Spleen (tissue), 11 donors: ENCODE data around the gene SAMD15. TPM values are rescaled to one million over a fixed set of nuclear protein-coding genes. Genes with fewer than 3 reads are reported as not detected.

Experiments used
- DNase-seq: peaks from one replicate; pipeline ENCODE4 v3.0.0-alpha.2; 2020
- H3K27ac ChIP-seq, 8 donors: fragments of 200-600 bp; sonication (generic) in 7 of 8; 1 replicate in 4 of 8; 2 replicates in 4 of 8; pipeline versions ENCODE4 v1.5.0 to v1.8.0; 2016 to 2021; ENCODE audit warnings: inconsistent platforms in 4 of 8, mild to moderate bottlenecking in 4 of 8, moderate library complexity in 1 of 8
- H3K27me3 ChIP-seq, 7 donors: fragments of 200-600 bp; sonication (generic) in 6 of 7; replicated peaks in 1 of 7; 1 replicate in 4 of 7; 2 replicates in 3 of 7; pipeline versions ENCODE4 v1.5.0 to v1.8.0; 2016 to 2021; ENCODE audit warnings: inconsistent platforms in 3 of 7, mild to moderate bottlenecking in 1 of 7
- H3K36me3 ChIP-seq, 6 donors: fragments of 200-600 bp; sonication (generic) in 5 of 6; 1 replicate in 4 of 6; 2 replicates in 2 of 6; pipeline versions ENCODE4 v1.5.0 to v1.8.0; 2016 to 2021; ENCODE audit warnings: inconsistent platforms in 2 of 6
- H3K4me1 ChIP-seq, 6 donors: fragments of 200-600 bp; sonication (generic) in 5 of 6; 1 replicate in 3 of 6; 2 replicates in 3 of 6; pipeline versions ENCODE4 v1.5.0 to v1.8.0; 2016 to 2021; ENCODE audit warnings: inconsistent platforms in 3 of 6
- H3K4me3 ChIP-seq, 8 donors: fragments of 200-600 bp; sonication (generic) in 7 of 8; 1 replicate in 4 of 8; 2 replicates in 4 of 8; pipeline versions ENCODE4 v1.5.0 to v1.8.0; 2016 to 2021; ENCODE audit warnings: inconsistent platforms in 4 of 8, mild to moderate bottlenecking in 4 of 8, moderate library complexity in 2 of 8
- H3K9me3 ChIP-seq, 8 donors: fragments of 200-600 bp; sonication (generic) in 7 of 8; 1 replicate in 4 of 8; 2 replicates in 4 of 8; pipeline versions ENCODE4 v1.5.0 to v1.8.0; 2016 to 2021; ENCODE audit warnings: inconsistent platforms in 4 of 8
- CTCF ChIP-seq, 11 experiments: fragments of 200-600 bp in 7 of 11; fragments of 450-650 bp in 4 of 11; sonication (generic) in 4 of 11; IDR thresholded peaks in 8 of 11; conservative IDR thresholded peaks in 3 of 11; 1 replicate in 7 of 11; 2 replicates in 4 of 11; pipeline versions ENCODE4 v1.4.0 to v1.8.0; 2016 to 2021; ENCODE audit warnings: antibody characterized with exemption in 11 of 11, inconsistent platforms in 4 of 11, mild to moderate bottlenecking in 1 of 11
- POLR2A ChIP-seq, 3 donors: fragments of 450-650 bp; IDR thresholded peaks; one replicate each; pipeline ENCODE4 v1.5.1; 2017; ENCODE audit warnings: antibody characterized with exemption in 3 of 3, mild to moderate bottlenecking in 1 of 3
- POLR2AphosphoS5 ChIP-seq, 3 donors: sonication (generic); formaldehyde crosslinking; IDR thresholded peaks; one replicate each; pipeline ENCODE4 v1.5.1; 2017; ENCODE audit warnings: antibody characterized with exemption in 3 of 3
- WGBS, 5 donors: extraction: QIAGEN DNeasy Blood & Tissue Kit in 3 of 5; methylation state at CpG; one replicate each; pipeline versions ENCODE4 v1.1.5 to v1.1.7; 2013 to 2018; 5-methylcytosine and 5-hydroxymethylcytosine counted together
- intact Hi-C: fragments of 100-400 bp; cut with DNase I; formaldehyde crosslinking; loops from one replicate; pipeline ENCODE4 v1.15.0; 2023; ENCODE audit warnings: low total_unique reads
- polyA plus RNA-seq, 3 donors: library from polyadenylated mRNA; stranded (reverse); fragments of 200-250 nt; gene quantifications; one replicate each; pipeline ENCODE4 v1.2.1, GENCODE V29; 2013
- total RNA-seq, 7 donors: library from RNA; depleted of rRNA in 3 of 7; stranded (reverse); fragments of >200 nt in 3 of 7; fragmentation: NEBNext Ultra II Directional in 4 of 7; extraction: Animal tissue kit (Norgen Biotek cat#: 25700) in 4 of 7; gene quantifications; one replicate each; pipeline versions ENCODE4 v1.1.0 to v1.2.1, GENCODE V29; 2016 to 2021
- donor health status: healthy with polysubstance abuse.
- donor health status: DM: no; HTN: no; CAD: no; lungs with moderate emphysema.
- donor health status: DM: no; HTN: no; CAD: no.
- donor health status: Bipolar disorder and iron deficiency.
- donor health status: healthy.
- donor health status: DM: no; HTN: no; CAD: no.
- donor health status: DM: yes; HTN: yes; CAD: no.

Gene SAMD15
- total and polyA plus RNA-seq, 10 donors, result 0.15 to 1.7 (median 0.79) TPM; not detected in 1

GRCh38 chr14:77342726-77343397, 34.3 kb upstream of the SAMD15 start:
- peaks cover 0 to 83% (median 49%) of the 10 kb centered on the region in 6 donors for H3K36me3 ChIP-seq
- H3K4me1 ChIP-seq, result peaks cover 0 to 11% (median 4%) of the 10 kb centered on the region in 6 donors
- TF ChIP-seq CTCF (IDR thresholded peaks at IDR 0.05 in 8 of 11, conservative IDR thresholded peaks at IDR 0.05 in 3 of 11) (no peak), POLR2A (IDR thresholded peaks at IDR 0.05) (no peak), POLR2AphosphoS5 (IDR thresholded peaks at IDR 0.05) (no peak)
- no peak overlapping the region for H3K4me3 ChIP-seq
- no peak overlapping the region for H3K27ac ChIP-seq
- no peak for DNase-seq
- no peaks in the 10 kb centered on the region for H3K27me3 ChIP-seq
- 93 to 97% (median 96%) methylated on average over 10 of the region's 10 CpGs for WGBS, 5 donors
- intact Hi-C loops, result no loop called here
- H3K9me3 ChIP-seq, result no peaks in the 10 kb centered on the region

- TF ChIP-seq CTCF (IDR thresholded peaks at IDR 0.05 in 8 of 11, conservative IDR thresholded peaks at IDR 0.05 in 3 of 11) (no peak), POLR2A (IDR thresholded peaks at IDR 0.05) (no peak), POLR2AphosphoS5 (IDR thresholded peaks at IDR 0.05) (no peak)
- peaks cover 0 to 75% (median 50%) of the 10 kb centered on the region in 6 donors for H3K36me3 ChIP-seq
- 79 to 91% (median 87%) methylated on average over 2 of the region's 2 CpGs for WGBS, 5 donors
These were observed 33.5 kb upstream of the SAMD15 start for GRCh38 chr14:77343662-77344061.

GRCh38 chr14:77344377-77344996, 32.7 kb upstream of the SAMD15 start:
- no peak overlapping the region for H3K4me3 ChIP-seq
- no peak for TF ChIP-seq POLR2AphosphoS5 (IDR thresholded peaks at IDR 0.05)
- TF ChIP-seq CTCF (IDR thresholded peaks at IDR 0.05 in 8 of 11, conservative IDR thresholded peaks at IDR 0.05 in 3 of 11), result no peak
- H3K4me1 ChIP-seq, result peaks cover 0 to 19% (median 5%) of the 10 kb centered on the region in 6 donors
- intact Hi-C loops, result no loop called here
- H3K9me3 ChIP-seq, result no peaks in the 10 kb centered on the region
- WGBS, 5 donors, result 88 to 92% (median 90%) methylated on average over 3 of the region's 3 CpGs
- no peak for DNase-seq
- no peak overlapping the region for H3K27ac ChIP-seq
- H3K36me3 ChIP-seq, result peaks cover 0 to 74% (median 50%) of the 10 kb centered on the region in 6 donors
- H3K27me3 ChIP-seq, result no peaks in the 10 kb centered on the region

More at GRCh38 chr14:77343662-77344061, 33.5 kb upstream of the SAMD15 start:
- Histone ChIP-seq H3K27ac (no peak overlapping the region), H3K4me1 (peaks cover 0 to 18% (median 5%) of the 10 kb centered on the region in 6 donors), H3K27me3 (no peaks in the 10 kb centered on the region), H3K9me3 (no peaks in the 10 kb centered on the region), H3K4me3 (no peak overlapping the region)
- no peak for DNase-seq
- intact Hi-C loops, result no loop called here

GRCh38 chr14:77346495-77346894, 30.7 kb upstream of the SAMD15 start:
- Histone ChIP-seq H3K36me3 (peaks cover 0 to 74% (median 43%) of the 10 kb centered on the region in 6 donors), H3K4me1 (peaks cover 0 to 19% (median 5%) of the 10 kb centered on the region in 6 donors), H3K27me3 (no peaks in the 10 kb centered on the region), H3K4me3 (no peak overlapping the region), H3K27ac (no peak overlapping the region), H3K9me3 (no peaks in the 10 kb centered on the region)
- TF ChIP-seq CTCF (IDR thresholded peaks at IDR 0.05 in 8 of 11, conservative IDR thresholded peaks at IDR 0.05 in 3 of 11), result no peak
- TF ChIP-seq POLR2A (IDR thresholded peaks at IDR 0.05), result no peak
- no peak for TF ChIP-seq POLR2AphosphoS5 (IDR thresholded peaks at IDR 0.05)
- WGBS, 5 donors, result 84 to 98% (median 91%) methylated on average over 2 of the region's 2 CpGs
- intact Hi-C loops, result no loop called here
- DNase-seq, result no peak
